Endothelial cell of umbilical vein (primary cell): Measurements from ENCODE around the gene VDR. TPM values are rescaled to one million over a fixed set of nuclear protein-coding genes. Genes with fewer than 3 reads are reported as not detected.

ENCODE experiments used
- BruUV-seq: library from RNA; stranded (reverse); fragments of 400-500 nt; replicated peaks from 2 replicates; lab custom pipeline; 2021; lab: Mats Ljungman, UMichigan
- CTCF ChIA-PET: fragments of 300-600, 350-600 bp; sonication (Branson Sonifier 250); formaldehyde crosslinking; loops from one replicate; lab custom pipeline; 2021; ENCODE audit warnings: antibody characterized with exemption, inconsistent platforms; lab: Charles Lee
- POLR2A ChIA-PET: fragments of 300-600, 350-600 bp; sonication (Branson Sonifier 250); formaldehyde crosslinking; loops from one replicate; lab custom pipeline; 2021; ENCODE audit warnings: antibody characterized with exemption, inconsistent platforms; lab: Charles Lee
- DNase-seq: peaks from one replicate; pipeline ENCODE4 v3.0.0-alpha.2; 2011; ENCODE audit warnings: low read depth, low spot score
- FAIRE-seq: peaks from 2 replicates; lab custom pipeline; 2011; peaks lifted over from hg19 to GRCh38; lab: Jason Lieb, UNC
- H2AFZ ChIP-seq: 2 replicates; pipeline ENCODE4 v1.6.0; 2012; ENCODE audit warnings: low read depth, low read length, control low read depth, inconsistent platforms
- H3K27ac ChIP-seq: 2 replicates; pipeline ENCODE4 v1.5.1; 2011; ENCODE audit warnings: low read depth, mild to moderate bottlenecking, control low read depth, low read length, moderate library complexity; ENCODE audit not compliant: insufficient read depth
- H3K27me3 ChIP-seq, 2 experiments: 2 replicates each; pipeline versions ENCODE4 v1.6.0 to v1.6.1; 2011; ENCODE audit warnings: low read length in 2 of 2, mixed read lengths in 1 of 2; ENCODE audit not compliant: control insufficient read depth in 2 of 2, insufficient read depth in 2 of 2
- H3K36me3 ChIP-seq, 2 experiments: 2 replicates in 1 of 2; 3 replicates in 1 of 2; pipeline ENCODE4 v1.5.1; 2011; ENCODE audit warnings: low read length in 2 of 2, mild to moderate bottlenecking in 1 of 2, moderate library complexity in 1 of 2; ENCODE audit not compliant: control insufficient read depth in 2 of 2, insufficient read depth in 2 of 2; ENCODE audit errors: extremely low read depth in 1 of 2
- H3K4me1 ChIP-seq: 3 replicates; pipeline ENCODE4 v1.5.1; 2011; ENCODE audit warnings: mild to moderate bottlenecking, low read length; ENCODE audit not compliant: control insufficient read depth, insufficient read depth; ENCODE audit errors: extremely low read depth
- H3K4me2 ChIP-seq: 2 replicates; pipeline ENCODE4 v1.6.1; 2011; ENCODE audit warnings: low read length, control low read depth, mixed read lengths; ENCODE audit not compliant: insufficient read depth
- H3K4me3 ChIP-seq, 3 experiments: fragments of 200-600 bp in 1 of 3; sonication (generic), shearing (Covaris generic) in 1 of 3; replicated peaks in 1 of 3; 2 replicates each; pipeline ENCODE4 v1.5.1; 2011 to 2016; ENCODE audit warnings: control low read depth in 3 of 3, low read length in 3 of 3, mild to moderate bottlenecking in 2 of 3, inconsistent platforms in 1 of 3, low read depth in 1 of 3, moderate library complexity in 1 of 3; ENCODE audit not compliant: insufficient read depth in 1 of 3
- H3K79me2 ChIP-seq: 2 replicates; pipeline ENCODE4 v1.6.0; 2012; ENCODE audit warnings: low read length, inconsistent platforms; ENCODE audit not compliant: control insufficient read depth, insufficient read depth
- H3K9ac ChIP-seq: replicated peaks from 2 replicates; pipeline ENCODE3; 2011; ENCODE audit warnings: low read length, control low read depth; ENCODE audit not compliant: insufficient read depth; ENCODE audit errors: extremely low read depth
- H3K9me1 ChIP-seq: replicated peaks from 3 replicates; pipeline ENCODE4 v1.6.0; 2011; ENCODE audit warnings: mild to moderate bottlenecking, low read length; ENCODE audit not compliant: control insufficient read depth, insufficient read depth; ENCODE audit errors: extremely low read depth
- H3K9me3 ChIP-seq: replicated peaks from 2 replicates; pipeline ENCODE4 v1.5.1; 2012; ENCODE audit warnings: low read length, inconsistent platforms; ENCODE audit not compliant: control insufficient read depth, insufficient read depth
- H4K20me1 ChIP-seq: replicated peaks from 2 replicates; pipeline ENCODE3; 2011; ENCODE audit warnings: mild to moderate bottlenecking, low read length; ENCODE audit not compliant: control insufficient read depth, insufficient read depth; ENCODE audit errors: extremely low read depth
- EZH2 ChIP-seq: IDR thresholded peaks from 2 replicates; pipeline ENCODE4 v1.6.1; 2012; ENCODE audit warnings: borderline replicate concordance, low read depth, mild to moderate bottlenecking, moderate library complexity, low read length, inconsistent platforms; ENCODE audit not compliant: severe bottlenecking
- FOS ChIP-seq: IDR thresholded peaks from 2 replicates; pipeline ENCODE4 v1.6.1; 2011; ENCODE audit warnings: mild to moderate bottlenecking, low read length, moderate library complexity, borderline replicate concordance; ENCODE audit not compliant: insufficient read depth
- GATA2 ChIP-seq: IDR thresholded peaks from 2 replicates; pipeline ENCODE4 v1.7.0; 2011; ENCODE audit warnings: low read depth, mild to moderate bottlenecking, moderate library complexity, mixed read lengths, low read length; ENCODE audit not compliant: insufficient read length, insufficient read depth
- JUN ChIP-seq: IDR thresholded peaks from 2 replicates; pipeline ENCODE4 v1.6.1; 2011; ENCODE audit warnings: borderline replicate concordance, low read depth; ENCODE audit not compliant: insufficient read length, insufficient read depth
- MYC ChIP-seq: IDR thresholded peaks from one replicate; pipeline ENCODE4 v1.6.1; 2011; ENCODE audit warnings: mild to moderate bottlenecking, low read depth, low read length
- POLR2A ChIP-seq: IDR thresholded peaks from 2 replicates; pipeline ENCODE4 v1.6.1; 2012; ENCODE audit warnings: low read depth, mild to moderate bottlenecking, control low read depth, low read length
- POLR2AphosphoS5 ChIP-seq: IDR thresholded peaks from 2 replicates; pipeline ENCODE4 v1.6.1; 2012; ENCODE audit warnings: low read depth, mild to moderate bottlenecking, control low read depth, low read length, moderate library complexity; ENCODE audit not compliant: insufficient read depth
- dilution Hi-C: fragments of 300-500 bp; cut with MboI; formaldehyde crosslinking; loops from one replicate; pipeline ENCODE4 v1.15.0; 2019; ENCODE audit warnings: low sequenced_read_pairs; ENCODE audit not compliant: extremely low pct_ligation_motif_present
- intact Hi-C: fragments of 100-400 bp; cut with micrococcal nuclease; formaldehyde crosslinking; loops from one replicate; pipeline ENCODE4 v1.10.0; 2022
- polyA plus RNA-seq, 4 experiments: library from polyadenylated mRNA; depleted of rRNA in 3 of 4; stranded (reverse) in 3 of 4; unstranded in 1 of 4; fragments of >200 nt; gene quantifications; 2 replicates each; pipeline versions ENCODE4 v1.2.1 to v1.2.3, GENCODE V29; 2011 to 2012; ENCODE audit warnings: missing spikeins in 1 of 4
- total RNA-seq: library from RNA; stranded (reverse); gene quantifications from 2 replicates; pipeline ENCODE4 v1.2.3, GENCODE V29; 2021
- TF ChIP-seq, protein P1 (sequence below): IDR thresholded peaks from 2 replicates; pipeline ENCODE4 v1.6.1; 2011; ENCODE audit not compliant: insufficient read depth, insufficient read length
- TF ChIP-seq, protein P2 (sequence below), 2 donors: IDR thresholded peaks; 1 replicate in 1 of 2; 2 replicates in 1 of 2; pipeline ENCODE4 v1.5.1; 2011; ENCODE audit warnings: low read length in 2 of 2, mild to moderate bottlenecking in 2 of 2, moderate library complexity in 2 of 2, control low read depth in 1 of 2, inconsistent platforms in 1 of 2, low read depth in 1 of 2; ENCODE audit not compliant: insufficient read depth in 1 of 2; ENCODE audit errors: extremely low read depth in 1 of 2

The VDR gene
- total and polyA plus RNA-seq, 2 donors (not counting 3 experiments of a cell fraction or from before 2014, with no cell fraction given), result 0.73 to 0.91 TPM

DNA sequence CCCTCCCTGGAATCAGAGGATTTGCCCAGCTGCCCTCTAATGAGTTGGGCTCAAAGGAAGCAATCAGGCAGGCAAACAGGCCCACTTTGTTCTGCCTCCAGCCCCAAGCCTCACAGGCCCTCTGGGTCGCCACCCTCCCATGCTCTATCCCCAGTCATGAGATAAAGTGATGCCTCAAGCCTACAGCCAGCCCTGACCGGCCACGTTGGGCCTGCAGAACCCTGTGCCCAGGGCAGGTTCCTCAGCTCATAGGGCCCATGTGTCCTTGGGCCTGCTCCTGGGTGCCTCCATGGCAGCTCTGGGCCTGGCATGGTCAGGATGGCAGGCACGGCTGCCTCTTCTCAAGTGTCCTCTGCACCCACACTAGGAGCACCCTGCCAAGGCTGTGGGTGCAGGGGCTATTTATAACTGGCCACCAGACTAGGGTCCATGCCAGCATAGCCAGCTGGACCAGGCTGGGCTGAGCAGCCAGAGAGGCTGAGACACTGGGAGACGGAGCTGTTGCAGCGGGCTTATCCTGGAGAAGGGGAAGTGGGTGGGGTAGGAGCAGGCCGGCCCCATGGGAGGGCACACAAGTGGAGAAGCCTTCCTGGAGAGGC lies 105.3 kb downstream of the VDR start:
- intact Hi-C loops, result no loop called here
- peak; percentile 63 for FAIRE-seq
- CTCF ChIA-PET, result interaction anchor here (1.0 to 15.8 kb wide), 5 partner anchors 9 to 36 kb away, joined by 3 to 427 read pairs (median 4); no protein-coding TSS in a partner anchor
- no peak overlapping the region for H3K27ac ChIP-seq
- dilution Hi-C loops, result no loop called here
- TF ChIP-seq JUN, result no peak
- TF ChIP-seq EZH2, result no peak
- TF ChIP-seq GATA2, result no peak
- peaks cover 43% of the 10 kb centered on the region for H3K4me1 ChIP-seq
- BruUV-seq, result no TSS peak
- no peaks in the 10 kb centered on the region for H3K9me1 ChIP-seq
- no peak overlapping the region for H2AFZ ChIP-seq
- no peak overlapping the region for H3K9ac ChIP-seq
- H3K36me3 ChIP-seq, result peaks cover 26 to 53% of the 10 kb centered on the region in 2 experiments
- POLR2A ChIA-PET, result interaction anchor here (1.3 kb wide), 1 partner anchor 9 kb away, joined by 4 read pairs; no protein-coding TSS in a partner anchor
- H3K79me2 ChIP-seq, result peaks cover 69% of the 10 kb centered on the region
- DNase-seq, result no peak
- H3K27me3 ChIP-seq, result no peaks in the 10 kb centered on the region
- H3K4me3 ChIP-seq, result no peak overlapping the region
- H4K20me1 ChIP-seq, result peaks cover 6% of the 10 kb centered on the region
- H3K4me2 ChIP-seq, result no peak overlapping the region
- no peaks in the 10 kb centered on the region for H3K9me3 ChIP-seq

DNA sequence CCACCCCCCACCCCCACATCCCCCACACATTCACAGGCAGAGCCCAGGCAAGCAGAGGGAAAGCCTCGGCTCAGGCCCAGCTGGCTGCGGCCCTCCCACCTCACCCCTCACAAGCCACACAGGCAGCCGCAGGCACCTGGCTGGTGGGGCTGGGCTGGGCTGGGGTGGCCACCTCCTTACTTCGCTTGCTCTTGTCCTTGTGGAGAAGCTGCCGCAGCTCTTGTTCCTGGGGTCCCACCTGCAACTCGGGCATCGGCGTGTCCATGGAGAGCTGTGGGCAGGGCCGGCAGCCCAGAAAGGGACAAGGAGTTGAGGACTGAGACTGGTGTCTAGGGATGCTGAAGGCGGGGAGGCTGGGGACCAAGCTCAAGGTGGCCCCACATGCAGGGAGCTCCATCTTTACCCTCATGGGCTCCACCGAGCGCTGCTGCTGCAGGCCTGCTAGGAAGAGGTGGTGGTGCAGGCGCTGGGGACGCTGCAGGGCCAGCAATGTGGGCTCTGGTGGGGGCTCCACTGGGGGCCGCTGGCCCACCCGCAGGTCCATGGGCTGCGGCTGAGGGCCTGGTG lies 106.3 kb downstream of the VDR start:
- H3K4me3 ChIP-seq, result no peak overlapping the region
- no peak for DNase-seq
- no peak overlapping the region for H2AFZ ChIP-seq
- peaks cover 33% of the 10 kb centered on the region for H3K4me1 ChIP-seq
- H3K27me3 ChIP-seq, result no peaks in the 10 kb centered on the region
- BruUV-seq, result no TSS peak
- intact Hi-C loops (no loop called here), dilution Hi-C loops (no loop called here)
- ChIA-PET POLR2A (interaction anchor here (1.3 to 2.0 kb wide), 2 partner anchors 10 to 40 kb away, joined by 4 to 6 read pairs; no protein-coding TSS in a partner anchor), CTCF (interaction anchor here (1.1 to 15.8 kb wide), 4 partner anchors 10 to 37 kb away, joined by 3 to 427 read pairs (median 4); no protein-coding TSS in a partner anchor)
- H3K4me2 ChIP-seq, result no peak overlapping the region
- no peaks in the 10 kb centered on the region for H3K9me3 ChIP-seq
- FAIRE-seq, result no peak
- H3K36me3 ChIP-seq, result peaks cover 19 to 61% of the 10 kb centered on the region in 2 experiments
- H3K27ac ChIP-seq, result no peak overlapping the region
- TF ChIP-seq, protein P1, sequence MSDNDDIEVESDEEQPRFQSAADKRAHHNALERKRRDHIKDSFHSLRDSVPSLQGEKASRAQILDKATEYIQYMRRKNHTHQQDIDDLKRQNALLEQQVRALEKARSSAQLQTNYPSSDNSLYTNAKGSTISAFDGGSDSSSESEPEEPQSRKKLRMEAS, result no peak
- TF ChIP-seq POLR2A (no peak), POLR2AphosphoS5 (no peak), JUN (no peak), GATA2 (no peak), EZH2 (no peak), FOS (no peak), MYC (no peak)
- TF ChIP-seq, protein P2, sequence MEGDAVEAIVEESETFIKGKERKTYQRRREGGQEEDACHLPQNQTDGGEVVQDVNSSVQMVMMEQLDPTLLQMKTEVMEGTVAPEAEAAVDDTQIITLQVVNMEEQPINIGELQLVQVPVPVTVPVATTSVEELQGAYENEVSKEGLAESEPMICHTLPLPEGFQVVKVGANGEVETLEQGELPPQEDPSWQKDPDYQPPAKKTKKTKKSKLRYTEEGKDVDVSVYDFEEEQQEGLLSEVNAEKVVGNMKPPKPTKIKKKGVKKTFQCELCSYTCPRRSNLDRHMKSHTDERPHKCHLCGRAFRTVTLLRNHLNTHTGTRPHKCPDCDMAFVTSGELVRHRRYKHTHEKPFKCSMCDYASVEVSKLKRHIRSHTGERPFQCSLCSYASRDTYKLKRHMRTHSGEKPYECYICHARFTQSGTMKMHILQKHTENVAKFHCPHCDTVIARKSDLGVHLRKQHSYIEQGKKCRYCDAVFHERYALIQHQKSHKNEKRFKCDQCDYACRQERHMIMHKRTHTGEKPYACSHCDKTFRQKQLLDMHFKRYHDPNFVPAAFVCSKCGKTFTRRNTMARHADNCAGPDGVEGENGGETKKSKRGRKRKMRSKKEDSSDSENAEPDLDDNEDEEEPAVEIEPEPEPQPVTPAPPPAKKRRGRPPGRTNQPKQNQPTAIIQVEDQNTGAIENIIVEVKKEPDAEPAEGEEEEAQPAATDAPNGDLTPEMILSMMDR (IDR thresholded peaks at IDR 0.05; ENCODE audit: extremely low read depth in 1 of 2, insufficient read depth in 1 of 2, low read depth in 1 of 2, low read length in 2 of 2), result no peak
- H3K79me2 ChIP-seq, result peaks cover 59% of the 10 kb centered on the region
- H4K20me1 ChIP-seq, result no peaks in the 10 kb centered on the region
- H3K9ac ChIP-seq, result no peak overlapping the region
- no peaks in the 10 kb centered on the region for H3K9me1 ChIP-seq
